Heart left ventricle (tissue), 16 donors: ENCODE measurements around the gene SLC22A6. TPM values are rescaled to one million over a fixed set of nuclear protein-coding genes. Genes with fewer than 3 reads are reported as not detected.

Source experiments
- ATAC-seq, 4 donors: fragments of 200-7000 bp; cut with Tn5 transposase; one replicate each; pipeline ENCODE4 v1.9.1; 2020 to 2022; ENCODE audit warnings: moderate library complexity in 4 of 4, mild to moderate bottlenecking in 3 of 4, moderate number of reproducible peaks in 1 of 4
- DNase-seq, 5 donors: peaks; one replicate each; pipeline ENCODE4 v3.0.0-alpha.2; 2020
- H3K27ac ChIP-seq, 12 donors: fragments of 200-600 bp; sonication (generic) in 4 of 12; one replicate each; pipeline versions ENCODE4 v1.5.0 to v1.8.0; 2016 to 2022; ENCODE audit warnings: mild to moderate bottlenecking in 2 of 12
- H3K27me3 ChIP-seq, 9 donors: fragments of 200-600 bp; sonication (generic) in 2 of 9; one replicate each; pipeline versions ENCODE4 v1.5.1 to v1.8.0; 2016 to 2022; ENCODE audit warnings: mild to moderate bottlenecking in 3 of 9
- H3K36me3 ChIP-seq, 9 donors: fragments of 200-600 bp; sonication (generic) in 2 of 9; one replicate each; pipeline versions ENCODE4 v1.5.0 to v1.8.0; 2018 to 2022; ENCODE audit warnings: mild to moderate bottlenecking in 2 of 9
- H3K4me1 ChIP-seq, 12 donors: fragments of 200-600 bp; sonication (generic) in 4 of 12; one replicate each; pipeline versions ENCODE4 v1.5.0 to v1.8.0; 2016 to 2022; ENCODE audit warnings: mild to moderate bottlenecking in 3 of 12
- H3K4me3 ChIP-seq, 12 donors: fragments of 200-600 bp; sonication (generic) in 4 of 12; one replicate each; pipeline versions ENCODE4 v1.5.0 to v1.8.0; 2017 to 2022; ENCODE audit warnings: mild to moderate bottlenecking in 9 of 12, moderate library complexity in 4 of 12
- H3K9me3 ChIP-seq, 12 donors: fragments of 200-600 bp; sonication (generic) in 4 of 12; one replicate each; pipeline versions ENCODE4 v1.5.0 to v1.8.0; 2016 to 2022; ENCODE audit warnings: mild to moderate bottlenecking in 1 of 12
- POLR2A ChIP-seq, 2 donors: fragments of 450-650 bp; IDR thresholded peaks; one replicate each; pipeline ENCODE4 v1.6.1; 2017; ENCODE audit warnings: antibody characterized with exemption in 2 of 2, mild to moderate bottlenecking in 2 of 2, moderate library complexity in 2 of 2
- WGBS, 4 donors: extraction: QIAGEN DNeasy Blood & Tissue Kit in 2 of 4; methylation state at CpG; one replicate each; pipeline versions ENCODE4 v1.1.5 to v1.1.7; 2013 to 2018; 5-methylcytosine and 5-hydroxymethylcytosine counted together
- intact Hi-C, 10 donors: fragments of 100-400 bp; cut with DNase I; formaldehyde crosslinking; loops; one replicate each; pipeline versions ENCODE4 v1.11.1 to v1.14.2; 2022
- polyA plus RNA-seq, 2 donors: library from polyadenylated mRNA; stranded (reverse); fragments of 200-250 nt; gene quantifications; one replicate each; pipeline ENCODE4 v1.2.3, GENCODE V29; 2013
- total RNA-seq, 9 donors: library from RNA; depleted of rRNA in 2 of 9; stranded (reverse); fragments of >200 nt in 2 of 9; fragmentation: NEBNext Ultra II Directional in 3 of 9; extraction: Animal tissue kit (Norgen Biotek cat#: 25700) in 3 of 9; gene quantifications; one replicate each; pipeline versions ENCODE4 v1.1.0 to v1.2.4, GENCODE V29; 2016 to 2023
- TF ChIP-seq, protein P1 (sequence below), 12 donors: fragments of 200-600 bp; sonication (generic) in 4 of 12; IDR thresholded peaks; one replicate each; pipeline versions ENCODE4 v1.5.0 to v1.8.0; 2018 to 2022; ENCODE audit warnings: antibody characterized with exemption in 12 of 12, mild to moderate bottlenecking in 5 of 12
- donor health status: ischemic (EF 13 %, LVEDD 7.1; RV severe dilation, severe dysfunction).
- donor health status: healthy with polysubstance abuse.
- donor health status: DM: no; HTN: yes; CAD: no.
- donor health status: DM: no; HTN: no; CAD: no.
- donor health status: ischemic (EF 25% LVEDD 6.9; RV normal size, moderate dysfunction).
- donor health status: ischemic (EF 25% LVEDD 5.7; RV mildly dilated, moderate dysfunction).
- donor health status: healthy.
- donor health status: DM: yes; HTN: yes; CAD: no.
- donor health status: ischemic (EF 35%, LVEDD 5.7; RV mildly dilated, moderate dysfunction).
- donor health status: nonischemic (EF 11% LVEDD 7.7; RV severe dilation, severe dysfunction).
- donor health status: DM: yes; HTN: yes; CAD: no.
- donor health status: PGD.
- donor health status: ischemic (EF 29% LVEDD 5.4; RV normal size, mild dysfunction).
- donor health status: nonischemic (EF 23%, LVEDD 6.1; RV moderate dilation, normal function).

The SLC22A6 gene
- total and polyA plus RNA-seq, 11 donors, result not detected

- H3K27me3 ChIP-seq, result peaks cover 0 to 3% (median 0%) of the 10 kb centered on the region in 9 donors
- DNase-seq (no peak), ATAC-seq (no peak)
- H3K4me1 ChIP-seq, result no peaks in the 10 kb centered on the region
- 55 to 76% (median 73%) methylated on average over 6 to 7 of the region's 7 CpGs for WGBS, 4 donors
- H3K36me3 ChIP-seq, result no peaks in the 10 kb centered on the region
- H3K27ac ChIP-seq, result no peak overlapping the region
- H3K4me3 ChIP-seq, result no peak overlapping the region
- intact Hi-C loops, result no loop called here
- H3K9me3 ChIP-seq, result no peaks in the 10 kb centered on the region
- no peak for TF ChIP-seq POLR2A (IDR thresholded peaks at IDR 0.05)
- TF ChIP-seq, protein P1, sequence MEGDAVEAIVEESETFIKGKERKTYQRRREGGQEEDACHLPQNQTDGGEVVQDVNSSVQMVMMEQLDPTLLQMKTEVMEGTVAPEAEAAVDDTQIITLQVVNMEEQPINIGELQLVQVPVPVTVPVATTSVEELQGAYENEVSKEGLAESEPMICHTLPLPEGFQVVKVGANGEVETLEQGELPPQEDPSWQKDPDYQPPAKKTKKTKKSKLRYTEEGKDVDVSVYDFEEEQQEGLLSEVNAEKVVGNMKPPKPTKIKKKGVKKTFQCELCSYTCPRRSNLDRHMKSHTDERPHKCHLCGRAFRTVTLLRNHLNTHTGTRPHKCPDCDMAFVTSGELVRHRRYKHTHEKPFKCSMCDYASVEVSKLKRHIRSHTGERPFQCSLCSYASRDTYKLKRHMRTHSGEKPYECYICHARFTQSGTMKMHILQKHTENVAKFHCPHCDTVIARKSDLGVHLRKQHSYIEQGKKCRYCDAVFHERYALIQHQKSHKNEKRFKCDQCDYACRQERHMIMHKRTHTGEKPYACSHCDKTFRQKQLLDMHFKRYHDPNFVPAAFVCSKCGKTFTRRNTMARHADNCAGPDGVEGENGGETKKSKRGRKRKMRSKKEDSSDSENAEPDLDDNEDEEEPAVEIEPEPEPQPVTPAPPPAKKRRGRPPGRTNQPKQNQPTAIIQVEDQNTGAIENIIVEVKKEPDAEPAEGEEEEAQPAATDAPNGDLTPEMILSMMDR (IDR thresholded peaks at IDR 0.05), result no peak
Observed at GRCh38 chr11:62999649-63000048, 14.9 kb upstream of the SLC22A6 start.

DNA sequence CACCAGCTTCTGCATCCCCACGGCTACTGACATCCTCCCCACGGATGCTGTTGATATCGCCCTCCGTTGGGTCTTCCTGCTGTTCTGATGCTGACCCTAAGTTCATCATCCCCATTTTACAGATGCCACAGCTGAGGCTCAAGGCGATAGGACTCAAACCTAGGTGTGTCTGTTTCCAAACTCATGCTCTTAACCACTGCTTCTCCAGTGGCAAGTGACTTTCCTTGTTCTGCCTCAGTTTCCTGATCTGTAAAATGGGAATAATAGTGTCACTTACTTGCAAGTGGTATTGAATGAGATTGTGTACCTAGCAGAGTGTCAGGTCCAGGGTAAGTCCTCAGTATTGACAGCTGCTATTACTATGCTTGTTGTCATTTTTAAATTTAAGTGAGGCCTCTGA, 14.4 kb upstream of the SLC22A6 start:
- H3K9me3 ChIP-seq, result no peaks in the 10 kb centered on the region
- H3K27me3 ChIP-seq, result peaks cover 0 to 3% (median 0%) of the 10 kb centered on the region in 9 donors
- WGBS, 4 donors, result 87 to 97% (median 88%) methylated on average over 5 of the region's 5 CpGs
- no peak overlapping the region for H3K4me3 ChIP-seq
- no peaks in the 10 kb centered on the region for H3K36me3 ChIP-seq
- TF ChIP-seq, protein P1 (IDR thresholded peaks at IDR 0.05), result no peak
- no peak for TF ChIP-seq POLR2A (IDR thresholded peaks at IDR 0.05)
- DNase-seq, result no peak
- H3K27ac ChIP-seq, result no peak overlapping the region
- intact Hi-C loops, result no loop called here
- H3K4me1 ChIP-seq, result no peaks in the 10 kb centered on the region
- ATAC-seq, result no peak

GRCh38 chr11:62996271-62996670, 11.5 kb upstream of the SLC22A6 start:
- peaks cover 0 to 3% (median 0%) of the 10 kb centered on the region in 9 donors for H3K27me3 ChIP-seq
- H3K4me1 ChIP-seq, result no peaks in the 10 kb centered on the region
- no peak for DNase-seq
- H3K4me3 ChIP-seq, result no peak overlapping the region
- TF ChIP-seq, protein P1 (IDR thresholded peaks at IDR 0.05), result no peak
- no peak for TF ChIP-seq POLR2A (IDR thresholded peaks at IDR 0.05)
- no peak for ATAC-seq
- H3K9me3 ChIP-seq, result no peaks in the 10 kb centered on the region
- no peaks in the 10 kb centered on the region for H3K36me3 ChIP-seq
- WGBS, 4 donors, result 33 to 67% (median 40%) methylated on average over 1 of the region's 1 CpG
- intact Hi-C loops, result no loop called here
- no peak overlapping the region for H3K27ac ChIP-seq

DNA sequence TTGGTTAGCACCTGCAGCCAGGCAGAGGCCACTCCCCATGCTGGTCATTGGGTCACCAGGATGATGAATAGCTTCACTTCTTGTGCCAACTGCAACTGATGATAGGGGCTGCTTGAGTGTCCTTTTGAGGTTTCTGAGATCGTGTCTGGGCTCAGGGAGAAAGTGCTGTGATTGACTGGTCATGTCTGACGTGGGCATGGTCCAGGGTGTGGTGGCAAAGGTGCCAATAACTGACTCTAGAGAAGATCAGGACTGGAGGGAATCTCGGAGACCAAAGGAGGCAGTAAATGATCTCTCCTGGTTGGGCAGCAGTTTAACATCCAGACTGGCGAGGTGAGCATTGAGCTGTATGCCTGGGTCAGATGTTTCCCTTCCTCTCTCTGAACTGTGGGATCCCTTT, 10.0 kb upstream of the SLC22A6 start:
- H3K27me3 ChIP-seq, result peaks cover 0 to 3% (median 0%) of the 10 kb centered on the region in 9 donors
- no peak for DNase-seq
- H3K9me3 ChIP-seq, result no peaks in the 10 kb centered on the region
- intact Hi-C loops, result no loop called here
- 74 to 82% (median 76%) methylated on average over 4 of the region's 4 CpGs for whole genome bisulfite sequencing, 4 donors
- no peak overlapping the region for H3K4me3 ChIP-seq
- H3K27ac ChIP-seq, result no peak overlapping the region
- no peaks in the 10 kb centered on the region for H3K36me3 ChIP-seq
- no peaks in the 10 kb centered on the region for H3K4me1 ChIP-seq
- no peak for ATAC-seq
- TF ChIP-seq POLR2A (IDR thresholded peaks at IDR 0.05), result no peak
- TF ChIP-seq, protein P1 (IDR thresholded peaks at IDR 0.05), result no peak
